ENCODE data around the gene METTL5.
"Not testable (repeated sequence)": the region's sequence is repeated elsewhere in the genome, so short reads cannot be mapped to it uniquely, and the experiment has no call there.

The METTL5 gene

GRCh38 chr2:169824373-169825333, at the start of gene METTL5:
METTL5 (minus strand) TSS chr2:169824905; CDS start chr2:169824597, 308 bp downstream.
- DNase-seq, result peak; percentile 92

- DNase-seq, result no peak
Measured at GRCh38 chr2:169871994-169872393, 47.3 kb upstream of the METTL5 start.

GRCh38 chr2:169871369-169871768, 46.7 kb upstream of the METTL5 start:
- not testable (repeated sequence) for DNase-seq

GRCh38 chr2:169868951-169869350, 44.2 kb upstream of the METTL5 start:
- DNase-seq, result no peak

- DNase-seq, result no peak
Measured at GRCh38 chr2:169867579-169867978, 42.9 kb upstream of the METTL5 start.

- not testable (repeated sequence) for DNase-seq
Measured at GRCh38 chr2:169866230-169866629, 41.5 kb upstream of the METTL5 start.

- DNase-seq, result no peak
Measured at GRCh38 chr2:169865492-169865891, 40.8 kb upstream of the METTL5 start.

GRCh38 chr2:169862816-169863215, 38.1 kb upstream of the METTL5 start:
- no peak for DNase-seq

GRCh38 chr2:169860149-169860548, 35.4 kb upstream of the METTL5 start:
- DNase-seq, result no peak

GRCh38 chr2:169859423-169859822, 34.7 kb upstream of the METTL5 start:
- no peak for DNase-seq

GRCh38 chr2:169855281-169856258, 30.9 kb upstream of the METTL5 start:
- not testable (repeated sequence) for DNase-seq

- no peak for DNase-seq
Measured at GRCh38 chr2:169853041-169853668, 28.4 kb upstream of the METTL5 start.

GRCh38 chr2:169849710-169850109, 25.0 kb upstream of the METTL5 start:
- DNase-seq, result no peak

- not testable (repeated sequence) for DNase-seq
Measured at GRCh38 chr2:169848959-169849693, 24.4 kb upstream of the METTL5 start.

GRCh38 chr2:169845016-169845415, 20.3 kb upstream of the METTL5 start:
- DNase-seq, result no peak

GRCh38 chr2:169841625-169842024, 16.9 kb upstream of the METTL5 start:
- not testable (repeated sequence) for DNase-seq

GRCh38 chr2:169840747-169841142, 16.0 kb upstream of the METTL5 start:
- no peak for DNase-seq

- DNase-seq, result no peak
Measured at GRCh38 chr2:169839954-169840746, 15.4 kb upstream of the METTL5 start.

- DNase-seq, result no peak
Measured at GRCh38 chr2:169838743-169839489, 14.2 kb upstream of the METTL5 start.

- no peak for DNase-seq
Measured at GRCh38 chr2:169834401-169834800, 9.7 kb upstream of the METTL5 start.
